ENCODE results near the gene HIGD1A.

Gene HIGD1A

DNA sequence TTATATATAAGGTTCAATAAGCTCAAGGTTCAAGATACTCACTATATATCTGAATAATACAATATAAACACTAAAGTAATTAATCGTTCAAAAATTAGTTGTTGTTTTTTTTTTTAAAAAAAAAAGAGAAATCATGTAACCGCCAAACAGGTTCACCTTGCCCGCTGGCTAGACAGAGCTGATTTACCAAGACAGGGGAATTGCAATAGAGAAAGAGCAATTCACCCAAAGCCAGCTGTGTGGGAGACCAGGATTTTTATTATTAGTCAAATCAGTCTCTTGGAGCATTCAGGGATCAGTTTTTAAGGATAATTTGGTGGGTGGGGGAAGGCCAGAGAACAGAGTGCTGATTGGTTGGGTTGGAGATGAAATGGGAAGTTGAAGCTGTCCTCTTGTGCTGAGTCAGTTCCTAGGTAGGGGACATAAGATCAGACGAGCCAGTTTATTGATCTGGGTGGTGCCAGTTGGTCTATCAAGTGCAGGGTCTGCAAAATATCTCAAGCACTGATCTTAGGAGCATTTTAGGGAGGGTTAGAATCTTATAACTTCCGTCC is 7.9 kb downstream of the HIGD1A start:
- TF ChIP-seq, protein P1, sequence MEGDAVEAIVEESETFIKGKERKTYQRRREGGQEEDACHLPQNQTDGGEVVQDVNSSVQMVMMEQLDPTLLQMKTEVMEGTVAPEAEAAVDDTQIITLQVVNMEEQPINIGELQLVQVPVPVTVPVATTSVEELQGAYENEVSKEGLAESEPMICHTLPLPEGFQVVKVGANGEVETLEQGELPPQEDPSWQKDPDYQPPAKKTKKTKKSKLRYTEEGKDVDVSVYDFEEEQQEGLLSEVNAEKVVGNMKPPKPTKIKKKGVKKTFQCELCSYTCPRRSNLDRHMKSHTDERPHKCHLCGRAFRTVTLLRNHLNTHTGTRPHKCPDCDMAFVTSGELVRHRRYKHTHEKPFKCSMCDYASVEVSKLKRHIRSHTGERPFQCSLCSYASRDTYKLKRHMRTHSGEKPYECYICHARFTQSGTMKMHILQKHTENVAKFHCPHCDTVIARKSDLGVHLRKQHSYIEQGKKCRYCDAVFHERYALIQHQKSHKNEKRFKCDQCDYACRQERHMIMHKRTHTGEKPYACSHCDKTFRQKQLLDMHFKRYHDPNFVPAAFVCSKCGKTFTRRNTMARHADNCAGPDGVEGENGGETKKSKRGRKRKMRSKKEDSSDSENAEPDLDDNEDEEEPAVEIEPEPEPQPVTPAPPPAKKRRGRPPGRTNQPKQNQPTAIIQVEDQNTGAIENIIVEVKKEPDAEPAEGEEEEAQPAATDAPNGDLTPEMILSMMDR (IDR thresholded peaks at IDR 0.05; ENCODE audit: borderline replicate concordance, insufficient read depth, low read depth, low read length): no peak
- H3K4me3 ChIP-seq (ENCODE audit: low read depth, low read length): no peak overlapping the region

DNA sequence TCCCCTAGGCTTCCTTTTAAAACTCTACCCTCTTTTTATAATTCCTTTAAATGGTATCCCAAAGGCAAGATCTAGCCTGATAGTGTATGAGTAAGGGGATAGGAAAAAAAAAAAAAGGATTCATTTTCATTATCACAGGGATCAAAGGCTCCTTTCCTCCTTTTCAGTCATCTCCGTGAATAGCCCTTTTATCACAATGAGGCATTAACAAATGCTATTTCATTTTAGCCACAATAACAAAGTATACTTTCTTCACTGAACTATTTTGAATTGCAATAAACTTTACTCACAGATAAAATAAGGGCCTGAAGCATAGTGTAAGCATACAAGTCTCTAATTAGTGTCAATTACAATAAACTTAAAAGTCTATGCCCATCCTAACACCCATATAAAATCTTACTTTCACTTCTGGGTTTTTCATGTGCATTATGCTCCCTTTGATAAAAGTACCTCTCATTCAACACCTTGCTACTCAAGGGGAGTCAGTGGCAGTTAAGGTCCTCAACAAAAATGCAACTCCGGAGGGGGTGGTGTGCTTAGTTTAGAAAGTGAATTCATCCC is 8.6 kb downstream of the HIGD1A start:
- H3K4me3 ChIP-seq (ENCODE audit: low read depth, low read length): no peak overlapping the region
- TF ChIP-seq, protein P1 (IDR thresholded peaks at IDR 0.05; ENCODE audit: borderline replicate concordance, insufficient read depth, low read depth, low read length): no peak

DNA sequence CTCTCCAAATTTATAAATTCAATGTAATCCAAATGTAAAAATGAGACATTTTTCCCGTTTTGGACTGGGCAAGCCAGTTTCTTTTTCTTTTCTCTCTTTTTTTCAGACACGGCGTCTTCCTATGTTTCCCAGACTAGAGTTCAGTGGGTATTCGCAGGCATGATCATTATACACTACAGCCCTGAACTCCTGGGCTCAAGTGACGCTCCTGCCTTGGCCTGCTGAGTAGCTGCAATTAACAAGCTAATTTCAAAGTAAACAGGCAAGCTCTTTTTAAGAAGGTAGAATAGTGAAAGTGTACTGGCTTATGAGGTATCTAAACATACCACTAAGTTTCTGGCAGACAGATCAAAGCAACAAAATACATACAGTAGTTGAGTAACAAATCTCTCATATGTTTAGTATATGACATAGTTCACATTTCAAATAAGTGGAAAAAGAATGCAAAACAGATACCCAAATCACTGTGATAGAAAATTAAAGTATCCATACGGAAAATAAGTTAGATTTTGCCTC is 13.5 kb downstream of the HIGD1A start:
- H3K4me3 ChIP-seq (ENCODE audit: low read depth, low read length): no peak overlapping the region
- TF ChIP-seq, protein P1 (IDR thresholded peaks at IDR 0.05; ENCODE audit: borderline replicate concordance, insufficient read depth, low read depth, low read length): no peak

DNA sequence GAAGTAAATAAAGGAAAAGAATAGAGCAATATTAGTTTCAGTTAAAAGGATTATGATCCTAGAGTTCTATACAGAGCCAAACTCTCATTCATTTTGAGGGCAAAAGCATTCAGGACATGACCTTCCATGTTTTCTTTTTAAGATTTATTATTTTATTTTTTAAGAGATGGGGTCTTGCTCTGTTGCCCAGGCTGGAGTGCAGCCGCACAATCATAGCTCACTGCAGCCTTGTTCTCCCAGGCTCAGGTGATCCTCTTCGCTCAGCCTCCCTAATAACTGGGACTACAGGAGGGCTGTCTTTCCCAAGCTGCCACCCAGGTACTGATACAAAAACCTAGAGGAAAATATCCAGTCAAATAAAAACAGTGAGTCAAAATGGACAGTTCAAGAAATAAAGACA is 17.7 kb downstream of the HIGD1A start:
- no peak overlapping the region for H3K4me3 ChIP-seq (ENCODE audit: low read depth, low read length)
- TF ChIP-seq, protein P1 (IDR thresholded peaks at IDR 0.05; ENCODE audit: borderline replicate concordance, insufficient read depth, low read depth, low read length): no peak

DNA sequence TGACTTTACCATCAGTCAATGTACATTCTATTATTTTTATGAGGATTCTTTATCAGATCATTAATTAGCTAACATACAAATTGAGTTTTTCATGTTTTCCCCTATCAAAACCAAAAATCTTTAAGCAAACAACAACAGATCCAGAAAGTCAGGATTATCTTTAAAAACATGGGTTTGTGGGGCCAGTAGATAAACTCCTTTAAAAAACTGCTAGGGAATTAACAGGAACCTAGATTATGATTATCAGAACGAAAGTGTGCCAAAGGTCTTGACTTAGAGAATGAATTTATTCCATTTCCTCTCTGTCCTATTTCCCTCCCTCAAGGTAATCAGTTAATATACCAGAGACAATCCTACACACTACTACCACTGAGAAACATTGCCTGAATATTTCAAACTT is 18.1 kb downstream of the HIGD1A start:
- TF ChIP-seq, protein P1 (IDR thresholded peaks at IDR 0.05; ENCODE audit: borderline replicate concordance, insufficient read depth, low read depth, low read length): no peak

DNA sequence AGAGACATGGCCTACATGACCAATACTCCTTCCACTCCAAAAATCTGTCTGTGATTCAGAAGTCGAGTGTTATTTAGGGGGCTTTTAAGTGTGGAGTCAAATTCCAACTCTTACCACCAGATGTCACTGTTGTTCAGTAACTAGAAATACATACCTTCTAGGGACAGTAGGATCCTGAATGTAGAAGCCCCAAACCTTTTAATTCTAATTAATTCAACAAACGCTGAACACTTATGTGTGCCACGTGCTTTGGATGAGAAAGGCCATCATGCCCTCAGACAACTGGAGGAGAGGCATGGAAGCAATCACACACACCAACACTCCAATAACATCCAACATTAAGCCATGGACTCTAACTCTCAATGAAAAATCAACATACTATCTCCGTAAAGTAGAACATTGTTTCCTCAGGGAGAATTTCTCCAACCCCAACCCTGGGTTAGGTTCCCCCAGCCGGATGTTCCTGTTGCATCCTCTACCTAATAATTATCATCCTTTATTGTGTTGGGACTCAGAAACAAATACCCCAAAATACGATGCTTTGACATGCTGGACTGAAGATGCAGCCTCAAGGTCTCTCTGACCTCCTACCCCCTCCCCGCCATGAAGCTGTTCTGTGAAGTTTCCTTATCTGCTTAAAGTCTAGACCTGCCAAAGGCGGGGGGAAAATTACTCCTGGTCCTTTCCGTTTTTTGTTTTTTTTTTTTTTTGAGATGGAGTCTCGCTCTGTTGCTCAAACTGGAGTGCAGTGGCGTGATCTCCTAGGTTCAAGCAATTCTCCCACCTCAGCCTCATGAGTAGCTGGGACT is 23.2 kb downstream of the HIGD1A start:
- TF ChIP-seq, protein P1 (IDR thresholded peaks at IDR 0.05; ENCODE audit: borderline replicate concordance, insufficient read depth, low read depth, low read length): peak; percentile 54; the same call in 1 of the 2 replicates
- no peak overlapping the region for H3K4me3 ChIP-seq (ENCODE audit: low read depth, low read length)

More for the DNA sequence above, 18.1 kb downstream of the HIGD1A start:
- no peak overlapping the region for H3K4me3 ChIP-seq (ENCODE audit: low read depth, low read length)
